ENCODE measurements around the gene TFIP11. TPM values are rescaled to one million over a fixed set of nuclear protein-coding genes. Genes with fewer than 3 reads are reported as not detected.

TFIP11 gene
- total RNA-seq, 2 donors from 2014 or later = 21.9 to 33.2 TPM

DNA sequence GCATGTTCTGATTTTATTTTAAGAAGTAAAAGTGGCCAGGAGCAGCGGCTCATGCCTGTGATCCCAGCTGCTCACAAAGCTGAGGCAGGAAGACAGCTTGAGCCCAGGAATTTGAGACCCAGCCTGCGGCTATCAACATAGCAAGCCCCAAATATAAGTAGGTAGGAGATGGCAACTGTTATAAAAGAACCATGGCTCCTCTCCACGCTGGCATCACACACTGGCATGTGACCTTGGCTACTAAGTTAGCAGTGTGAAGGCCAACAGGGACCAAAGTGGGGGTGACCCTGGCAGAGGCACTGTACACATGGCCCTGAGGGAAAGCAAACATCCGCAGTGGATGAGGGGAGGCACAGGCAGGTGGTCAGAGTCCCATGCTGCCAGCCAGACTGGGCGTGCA lies 44.6 kb upstream of the TFIP11 start:
- Histone ChIP-seq H3K27ac (no peak overlapping the region), H3K9me3 (no peaks in the 10 kb centered on the region), H3K4me3 (no peak overlapping the region), H3K36me3 (no peaks in the 10 kb centered on the region), H3K4me1 (replicated peaks) (no peaks in the 10 kb centered on the region), H3K27me3 (replicated peaks; ENCODE audit: insufficient read depth) (no peaks in the 10 kb centered on the region)
- no peak for DNase-seq (ENCODE audit: low spot score)
- TF ChIP-seq POLR2A (IDR thresholded peaks at IDR 0.05) = no peak
- TF ChIP-seq, protein P1, sequence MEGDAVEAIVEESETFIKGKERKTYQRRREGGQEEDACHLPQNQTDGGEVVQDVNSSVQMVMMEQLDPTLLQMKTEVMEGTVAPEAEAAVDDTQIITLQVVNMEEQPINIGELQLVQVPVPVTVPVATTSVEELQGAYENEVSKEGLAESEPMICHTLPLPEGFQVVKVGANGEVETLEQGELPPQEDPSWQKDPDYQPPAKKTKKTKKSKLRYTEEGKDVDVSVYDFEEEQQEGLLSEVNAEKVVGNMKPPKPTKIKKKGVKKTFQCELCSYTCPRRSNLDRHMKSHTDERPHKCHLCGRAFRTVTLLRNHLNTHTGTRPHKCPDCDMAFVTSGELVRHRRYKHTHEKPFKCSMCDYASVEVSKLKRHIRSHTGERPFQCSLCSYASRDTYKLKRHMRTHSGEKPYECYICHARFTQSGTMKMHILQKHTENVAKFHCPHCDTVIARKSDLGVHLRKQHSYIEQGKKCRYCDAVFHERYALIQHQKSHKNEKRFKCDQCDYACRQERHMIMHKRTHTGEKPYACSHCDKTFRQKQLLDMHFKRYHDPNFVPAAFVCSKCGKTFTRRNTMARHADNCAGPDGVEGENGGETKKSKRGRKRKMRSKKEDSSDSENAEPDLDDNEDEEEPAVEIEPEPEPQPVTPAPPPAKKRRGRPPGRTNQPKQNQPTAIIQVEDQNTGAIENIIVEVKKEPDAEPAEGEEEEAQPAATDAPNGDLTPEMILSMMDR (IDR thresholded peaks at IDR 0.05) = no peak
- TF ChIP-seq POLR2AphosphoS5 (IDR thresholded peaks at IDR 0.05) = no peak
- 93% methylated on average over 5 of the region's 5 CpGs for WGBS
- intact Hi-C loops (cut with DNase I) = no loop called here

DNA sequence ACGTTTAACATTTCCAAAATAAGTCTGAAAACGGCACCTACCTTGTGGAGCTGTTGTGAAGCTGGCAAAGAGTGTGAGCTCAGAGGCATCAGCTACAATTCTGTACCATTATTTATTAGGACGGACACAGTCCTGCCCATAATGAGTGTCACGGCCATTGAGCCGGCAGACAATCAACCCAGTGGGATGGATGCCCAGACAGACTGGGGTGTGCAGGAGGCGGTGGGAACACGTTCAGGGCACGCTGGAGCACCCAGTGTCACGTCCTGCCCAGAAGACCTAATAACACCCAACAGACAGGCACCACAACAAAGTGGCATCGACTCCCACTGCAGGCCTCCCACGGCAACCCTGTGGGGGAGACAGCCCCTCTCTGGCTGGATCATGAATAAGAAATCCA lies 43.2 kb upstream of the TFIP11 start:
- Histone ChIP-seq H3K36me3 (no peaks in the 10 kb centered on the region), H3K9me3 (no peaks in the 10 kb centered on the region), H3K27me3 (replicated peaks; ENCODE audit: insufficient read depth) (no peaks in the 10 kb centered on the region), H3K27ac (no peak overlapping the region), H3K4me1 (replicated peaks) (no peaks in the 10 kb centered on the region), H3K4me3 (no peak overlapping the region)
- DNase-seq (ENCODE audit: low spot score) = no peak
- intact Hi-C loops (cut with DNase I) = no loop called here
- TF ChIP-seq POLR2A (IDR thresholded peaks at IDR 0.05) (no peak), POLR2AphosphoS5 (IDR thresholded peaks at IDR 0.05) (no peak)
- TF ChIP-seq, protein P1 (IDR thresholded peaks at IDR 0.05) = no peak
- 39% methylated on average over 11 of the region's 11 CpGs for WGBS

DNA sequence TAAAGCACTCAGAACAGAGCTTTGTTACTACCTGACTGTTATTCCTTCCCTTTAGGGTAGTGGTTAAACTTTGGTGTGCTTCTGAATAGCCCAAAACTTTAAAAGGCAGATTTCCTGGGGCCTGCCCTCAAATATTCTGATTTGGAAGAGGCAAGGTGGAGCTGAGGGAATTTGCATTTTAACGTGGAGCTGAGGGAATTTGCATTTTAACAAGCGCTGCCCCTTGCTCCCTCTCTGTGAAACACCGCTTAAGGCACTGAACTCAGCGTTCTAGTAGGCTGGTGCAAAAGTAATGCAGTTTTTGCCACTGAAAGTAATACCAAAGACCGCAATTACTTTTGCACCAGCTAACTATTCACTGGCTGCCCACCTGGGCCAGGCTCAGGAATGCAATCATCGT lies 42.7 kb upstream of the TFIP11 start:
- no peaks in the 10 kb centered on the region for H3K9me3 ChIP-seq
- WGBS = 73% methylated on average over 6 of the region's 6 CpGs
- no peaks in the 10 kb centered on the region for H3K27me3 ChIP-seq (replicated peaks; ENCODE audit: insufficient read depth)
- no peak for DNase-seq (ENCODE audit: low spot score)
- TF ChIP-seq POLR2A (IDR thresholded peaks at IDR 0.05) (no peak), POLR2AphosphoS5 (IDR thresholded peaks at IDR 0.05) (no peak)
- TF ChIP-seq, protein P1 (IDR thresholded peaks at IDR 0.05) = no peak
- H3K36me3 ChIP-seq = no peaks in the 10 kb centered on the region
- H3K27ac ChIP-seq = no peak overlapping the region
- H3K4me3 ChIP-seq = no peak overlapping the region
- no peaks in the 10 kb centered on the region for H3K4me1 ChIP-seq (replicated peaks)
- intact Hi-C loops (cut with DNase I) = no loop called here

DNA sequence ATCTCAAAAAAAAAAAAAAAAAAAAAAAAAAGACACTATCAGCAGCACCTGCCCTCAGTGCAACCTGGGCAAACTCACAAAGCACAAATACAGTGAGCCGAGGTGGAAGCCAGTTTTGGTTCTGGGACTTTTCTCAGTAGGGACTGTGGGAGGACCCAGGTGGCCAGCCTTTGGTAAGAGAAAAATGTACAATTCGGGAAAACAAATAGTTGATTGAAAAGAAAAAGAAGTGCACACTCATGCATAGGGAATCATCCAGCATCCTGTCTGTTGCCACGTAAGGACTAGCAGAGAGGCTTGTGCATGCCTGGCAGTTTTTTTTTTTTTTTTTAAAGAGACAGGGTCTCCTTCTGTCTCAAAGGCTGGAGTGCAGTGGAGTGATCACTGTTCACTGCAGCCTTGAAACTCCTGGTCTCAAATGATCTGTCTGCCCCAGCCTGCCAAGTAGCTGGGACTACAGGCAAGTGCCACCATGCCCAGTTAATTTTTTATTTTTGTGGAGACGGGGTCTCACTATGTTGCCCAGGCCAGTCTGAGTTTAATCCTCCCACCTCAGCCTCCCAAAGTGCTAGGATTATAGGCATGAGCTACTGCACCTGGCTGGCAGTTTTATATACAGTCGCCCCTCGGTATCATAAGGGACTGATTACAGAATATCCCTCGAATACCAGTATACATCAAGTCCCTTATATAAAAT lies 40.9 kb upstream of the TFIP11 start:
- no peaks in the 10 kb centered on the region for H3K27me3 ChIP-seq (replicated peaks; ENCODE audit: insufficient read depth)
- no peak for DNase-seq (ENCODE audit: low spot score)
- no peaks in the 10 kb centered on the region for H3K36me3 ChIP-seq
- H3K4me3 ChIP-seq = no peak overlapping the region
- TF ChIP-seq POLR2A (IDR thresholded peaks at IDR 0.05) = no peak
- intact Hi-C loops (cut with DNase I) = no loop called here
- no peak overlapping the region for H3K27ac ChIP-seq
- WGBS = 42% methylated on average over 7 of the region's 7 CpGs
- H3K4me1 ChIP-seq (replicated peaks) = no peaks in the 10 kb centered on the region
- no peaks in the 10 kb centered on the region for H3K9me3 ChIP-seq

DNA sequence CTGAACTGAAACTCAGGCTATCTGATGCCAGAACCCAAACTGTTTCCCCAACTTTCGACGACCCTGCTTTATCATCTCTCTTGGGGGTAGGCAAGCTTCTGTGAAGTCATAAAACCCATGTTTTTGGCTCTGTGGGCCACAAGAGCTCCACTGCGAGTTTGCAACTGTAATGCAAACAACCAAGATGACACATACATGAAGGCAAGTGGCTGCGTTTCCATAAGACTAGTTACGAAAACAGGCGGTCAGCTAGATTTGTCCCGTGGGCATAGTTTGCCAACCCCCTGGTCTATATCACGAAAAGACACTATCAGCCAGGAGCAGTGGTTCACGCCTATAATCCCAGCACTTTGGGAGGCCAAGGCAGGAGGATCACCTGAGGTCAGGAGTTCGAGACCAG lies 40.2 kb upstream of the TFIP11 start:
- H3K9me3 ChIP-seq = no peaks in the 10 kb centered on the region
- H3K27ac ChIP-seq = no peak overlapping the region
- intact Hi-C loops (cut with DNase I) = no loop called here
- no peaks in the 10 kb centered on the region for H3K36me3 ChIP-seq
- WGBS = 83% methylated on average over 10 of the region's 10 CpGs
- no peaks in the 10 kb centered on the region for H3K4me1 ChIP-seq (replicated peaks)
- no peaks in the 10 kb centered on the region for H3K27me3 ChIP-seq (replicated peaks; ENCODE audit: insufficient read depth)
- no peak for DNase-seq (ENCODE audit: low spot score)
- no peak overlapping the region for H3K4me3 ChIP-seq
- TF ChIP-seq, protein P1 (IDR thresholded peaks at IDR 0.05) = no peak
- TF ChIP-seq POLR2AphosphoS5 (IDR thresholded peaks at IDR 0.05) = no peak
- no peak for TF ChIP-seq POLR2A (IDR thresholded peaks at IDR 0.05)

All from prostate gland (tissue), 2 donors.